Glomerular visceral epithelial cell (primary cell): ENCODE measurements around the gene SETD7.

Experiments used
- DNase-seq: peaks from one replicate; pipeline ENCODE4 v3.0.0-alpha.2; 2016; ENCODE audit errors: extremely low spot score

Gene SETD7

GRCh38 chr4:139550724-139551429 lies 5.1 kb downstream of the SETD7 start:
- peak; percentile 21 for DNase-seq

DNA sequence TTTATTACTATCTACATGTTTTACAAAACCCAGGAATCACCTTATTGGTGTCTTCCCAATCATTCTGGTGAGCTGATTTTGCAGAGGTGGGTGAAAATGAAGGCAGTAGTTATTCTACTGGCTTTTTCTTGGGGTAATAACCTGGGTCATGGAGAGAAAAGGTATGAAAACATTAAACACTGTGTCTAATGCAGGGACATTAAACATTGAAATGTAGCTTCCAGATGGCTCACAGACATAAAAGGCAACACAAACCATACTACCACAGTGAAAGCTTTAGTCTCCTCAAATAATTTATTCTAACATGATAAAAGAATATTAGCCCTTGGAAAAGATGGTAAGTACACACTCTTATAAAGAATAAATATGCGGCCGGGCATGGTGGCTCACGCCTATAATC lies 8.0 kb downstream of the SETD7 start:
- DNase-seq, result no peak

- no peak for DNase-seq
Measured at GRCh38 chr4:139540632-139541031, 15.4 kb downstream of the SETD7 start.

- no peak for DNase-seq
Measured at GRCh38 chr4:139540161-139540560, 15.9 kb downstream of the SETD7 start.

- DNase-seq, result no peak
Measured at GRCh38 chr4:139537292-139537691, 18.7 kb downstream of the SETD7 start.

DNA sequence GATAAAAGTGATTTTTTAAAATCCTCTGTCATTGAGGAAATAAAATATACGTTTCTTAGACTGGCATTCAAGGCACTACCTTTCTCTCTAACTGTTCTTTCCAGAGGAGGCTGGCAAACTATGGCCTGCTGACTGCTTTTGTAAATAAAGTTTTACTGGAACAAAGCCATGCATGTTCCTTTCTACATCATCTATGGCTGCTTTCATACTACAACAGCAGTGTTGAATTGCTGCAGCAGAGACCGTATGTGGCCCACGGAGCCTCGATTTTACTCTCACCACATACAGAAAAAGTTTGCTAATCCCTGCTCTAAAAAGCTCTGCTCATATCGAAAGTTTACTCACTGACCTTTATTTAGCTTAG lies 20.2 kb downstream of the SETD7 start:
- no peak for DNase-seq

DNA sequence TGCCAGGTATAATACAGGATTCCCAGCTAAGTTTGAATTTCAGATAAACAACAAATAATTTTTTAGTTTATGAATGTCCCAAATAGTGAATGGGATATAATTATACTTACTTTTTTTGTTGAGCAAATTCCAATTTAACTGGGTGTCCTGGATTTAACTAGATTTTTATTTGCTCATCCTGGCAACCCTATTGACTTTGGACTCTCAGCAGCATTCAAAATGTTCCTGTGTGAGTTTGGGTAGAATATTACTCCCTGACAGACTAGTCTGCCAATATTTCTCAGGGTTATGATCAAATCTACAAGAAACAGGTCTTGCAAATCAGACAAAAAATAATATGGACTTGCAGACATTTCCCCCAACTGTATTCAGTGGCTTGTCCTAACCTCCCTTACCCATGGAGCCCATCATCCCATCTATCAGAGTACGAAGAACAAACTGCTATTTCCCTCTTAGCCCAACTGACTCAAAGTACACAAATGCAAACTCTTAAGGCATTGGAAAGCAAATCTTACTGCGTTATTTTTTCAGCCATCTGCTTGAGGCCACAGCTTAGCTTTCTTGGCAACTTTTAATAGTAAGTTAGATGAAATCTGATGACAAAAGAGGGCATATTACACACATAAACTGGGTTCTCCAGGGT lies 20.7 kb downstream of the SETD7 start:
- DNase-seq, result no peak

DNA sequence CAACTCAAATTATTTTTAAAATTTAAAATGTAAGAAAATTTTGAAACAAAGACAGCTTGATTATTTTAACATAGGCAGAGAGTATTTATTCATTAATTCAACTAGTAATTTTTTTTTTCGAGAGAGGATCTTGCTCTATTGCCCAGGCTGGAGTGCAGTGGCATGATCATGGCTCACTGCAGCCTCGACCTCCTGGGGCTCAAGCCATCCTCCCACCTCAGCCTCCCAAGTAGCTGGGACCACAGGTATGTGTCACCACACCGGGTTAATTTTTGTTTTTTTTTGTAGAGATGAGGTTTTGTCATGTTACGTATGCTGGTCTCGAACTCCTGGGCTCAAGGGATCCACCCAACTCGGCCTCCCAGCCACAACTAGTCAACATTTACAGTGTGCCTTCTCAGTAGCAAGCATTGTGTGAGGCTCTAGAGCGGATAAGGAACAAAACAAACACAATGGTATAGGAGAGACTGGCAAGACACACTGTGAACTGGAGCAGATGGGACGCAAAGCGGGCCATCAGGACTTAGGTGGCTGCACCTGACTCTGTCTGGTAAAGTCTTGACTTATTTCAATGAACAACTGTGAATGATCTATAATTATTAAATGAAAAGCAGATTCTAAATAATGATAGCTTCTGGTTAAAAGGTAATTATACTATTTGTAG lies 21.6 kb downstream of the SETD7 start:
- no peak for DNase-seq

DNA sequence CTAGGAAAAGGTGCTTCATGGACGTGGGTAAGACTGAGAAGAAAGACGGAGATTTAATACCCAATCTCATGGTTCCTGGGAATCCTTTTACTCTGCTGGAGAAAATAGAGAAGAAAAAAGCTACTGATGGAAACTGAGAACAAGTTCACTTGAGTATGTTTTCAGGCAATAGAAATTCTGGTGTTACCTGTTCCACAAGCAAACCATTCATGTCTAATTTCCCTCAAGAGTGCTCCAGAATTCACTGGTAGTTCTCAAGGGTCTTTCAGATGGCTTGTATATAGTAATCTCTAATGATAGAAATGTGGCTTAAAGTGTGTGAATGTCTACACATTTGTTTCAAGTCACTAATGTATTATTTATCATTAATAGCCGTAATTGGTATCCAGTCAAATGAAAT lies 22.5 kb downstream of the SETD7 start:
- no peak for DNase-seq

- peak; percentile 49 for DNase-seq
Measured at GRCh38 chr4:139532947-139533346, 23.1 kb downstream of the SETD7 start.

DNA sequence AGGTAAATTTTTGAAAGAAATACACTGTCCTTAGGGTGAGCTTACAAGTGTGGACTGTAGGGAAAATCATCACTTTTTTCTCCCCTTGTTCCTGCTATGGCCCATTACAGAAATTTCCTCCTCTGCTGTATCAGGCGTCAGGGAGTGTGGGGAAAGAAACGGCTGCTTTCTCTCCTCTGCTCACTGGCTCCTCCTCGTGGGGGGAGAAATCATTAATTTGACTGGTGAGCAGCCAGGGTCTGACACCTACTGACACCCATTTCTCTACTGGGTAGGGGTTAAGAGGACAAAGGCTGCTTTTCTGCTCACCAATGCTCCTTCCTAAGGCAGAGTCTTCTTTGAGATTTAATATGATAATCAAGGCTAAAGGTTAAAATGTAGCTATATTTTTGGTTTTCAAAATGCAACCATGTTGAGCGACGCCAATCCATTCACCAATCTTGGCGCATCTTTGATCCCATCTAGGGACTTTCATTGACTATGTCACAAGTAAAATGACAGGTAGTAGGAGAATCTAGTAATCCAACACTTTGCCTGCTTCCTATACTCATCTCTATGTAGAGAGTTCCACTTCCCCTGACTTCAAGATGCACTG lies 25.1 kb downstream of the SETD7 start:
- DNase-seq, result peak; percentile 42

- DNase-seq, result peak; percentile 65
Measured at GRCh38 chr4:139528377-139529005, 27.5 kb downstream of the SETD7 start.

DNA sequence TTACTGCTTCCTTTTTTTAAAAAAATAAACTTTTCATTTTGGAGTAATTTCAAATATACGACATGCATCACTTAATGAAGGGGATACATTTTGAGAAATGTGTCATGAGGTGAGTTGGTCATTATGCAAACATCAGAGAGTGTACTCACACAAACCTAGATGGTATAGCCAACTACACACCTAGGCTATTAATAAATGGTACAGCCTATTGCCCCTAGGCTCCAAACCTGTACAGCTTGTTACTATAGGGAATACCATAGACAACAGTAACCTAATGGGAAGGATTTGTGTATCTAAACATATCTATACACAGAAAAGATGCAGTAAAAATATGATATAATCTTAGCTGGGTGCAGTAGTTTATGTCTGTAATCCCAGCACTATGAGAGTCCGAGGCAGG lies 29.1 kb downstream of the SETD7 start:
- DNase-seq, result no peak

DNA sequence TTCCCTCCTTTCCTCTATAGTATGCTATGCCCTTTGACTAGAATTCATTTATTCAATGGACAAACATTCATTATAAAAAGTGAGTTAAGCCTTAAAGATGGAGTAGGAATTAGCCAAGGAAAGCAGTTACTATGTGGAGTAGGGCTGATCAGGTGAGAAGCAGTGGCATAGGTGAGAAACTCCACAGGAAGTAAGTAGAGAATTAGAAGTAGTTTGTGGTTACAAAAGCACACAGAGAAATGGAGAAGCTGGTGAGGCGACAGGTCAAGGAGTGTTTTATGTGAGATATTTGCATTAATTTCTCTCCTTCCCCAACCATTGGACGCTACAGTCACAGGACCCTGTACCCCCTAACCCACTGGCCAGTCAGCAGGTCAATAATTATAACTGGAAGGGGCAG lies 30.6 kb downstream of the SETD7 start:
- DNase-seq, result no peak

GRCh38 chr4:139524062-139524631 lies 31.9 kb downstream of the SETD7 start:
- DNase-seq, result no peak

DNA sequence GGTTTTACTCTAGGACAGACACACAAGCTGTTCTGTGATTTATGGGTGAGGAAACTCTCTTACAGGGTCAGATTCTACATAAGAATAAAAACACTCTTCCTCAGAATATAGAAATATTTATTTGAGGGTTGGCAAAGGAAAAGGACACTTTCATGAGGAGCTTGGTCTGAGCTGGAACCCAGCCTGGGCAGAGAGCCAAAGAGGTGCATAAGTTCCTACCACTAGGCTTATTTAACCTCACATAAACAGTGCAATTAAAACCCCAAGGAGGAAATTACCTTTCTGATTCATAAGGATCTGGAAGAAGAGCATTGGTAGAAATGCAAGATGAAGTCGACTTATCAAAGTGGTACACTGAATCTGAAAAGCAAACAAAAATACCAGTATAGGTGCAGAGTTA lies 32.9 kb downstream of the SETD7 start:
- no peak for DNase-seq

DNA sequence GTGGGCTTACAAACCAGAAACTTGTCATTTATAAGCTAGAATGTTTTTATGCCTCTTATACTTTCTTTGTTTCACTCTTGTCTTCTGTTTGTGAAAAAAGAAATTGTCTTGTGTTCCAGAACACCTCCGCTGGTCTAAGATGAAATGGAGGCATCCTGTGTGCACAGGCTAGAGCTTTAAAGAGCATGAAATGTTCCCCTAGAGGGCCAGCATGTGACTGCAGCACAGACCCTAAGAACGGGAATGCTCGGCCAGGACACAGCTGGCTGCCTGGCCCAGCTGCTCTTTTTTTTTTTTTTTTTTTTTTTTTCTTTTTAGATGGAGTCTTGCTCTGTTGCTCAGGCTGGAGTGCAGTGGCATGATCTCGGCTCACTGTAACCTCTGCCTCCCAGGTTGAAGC lies 33.6 kb downstream of the SETD7 start:
- no peak for DNase-seq

DNA sequence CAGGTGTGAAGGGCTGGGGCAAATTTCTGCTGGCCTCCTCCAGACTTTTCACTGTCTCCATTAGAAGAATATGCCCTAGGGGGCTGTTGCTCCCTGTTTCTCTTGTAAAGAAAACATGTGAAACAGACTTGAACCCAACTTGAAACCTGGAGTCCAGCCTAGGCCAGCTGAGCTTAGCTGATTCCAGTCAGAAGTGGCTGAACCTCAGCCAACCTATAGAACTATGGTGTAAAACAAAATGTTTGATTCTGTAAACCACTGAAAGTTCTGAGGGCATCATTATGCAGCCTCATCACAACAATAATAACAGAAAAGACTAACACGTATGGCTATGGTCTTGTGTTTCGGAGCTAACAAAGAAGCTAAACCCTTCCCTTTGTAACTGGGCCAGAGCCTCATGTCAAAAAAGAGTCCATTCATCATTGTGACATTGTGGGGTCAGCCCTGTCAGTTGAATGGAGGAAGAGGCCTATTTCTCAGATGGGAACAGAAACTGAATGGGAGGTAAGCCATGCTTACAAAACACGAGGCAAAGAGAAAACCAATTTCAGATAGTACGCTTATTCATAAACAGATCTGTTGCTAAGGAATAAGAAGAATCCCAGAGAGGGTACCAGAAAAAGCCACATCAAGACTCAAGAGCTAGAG lies 34.1 kb downstream of the SETD7 start:
- no peak for DNase-seq

DNA sequence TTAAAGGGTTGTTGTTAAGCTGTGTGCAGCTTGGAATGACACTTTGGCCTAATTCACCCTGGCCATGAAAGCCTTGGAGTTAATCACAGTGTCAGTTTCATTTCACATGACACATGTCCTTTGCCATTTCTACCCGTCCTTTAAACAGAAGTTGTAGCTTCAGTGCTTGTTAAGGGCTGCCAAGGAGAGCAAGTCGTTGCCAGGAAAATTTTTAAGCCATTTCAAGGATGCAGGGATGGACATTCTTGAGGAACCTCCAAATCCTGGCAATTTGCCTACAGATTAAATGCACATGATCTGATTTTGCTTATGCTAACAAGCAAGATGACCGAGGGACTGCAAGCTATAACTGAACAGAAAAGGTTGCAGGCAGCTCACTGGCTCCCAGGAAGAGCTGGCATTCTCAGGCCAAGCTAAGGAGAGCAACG lies 40.5 kb downstream of the SETD7 start:
- no peak for DNase-seq

DNA sequence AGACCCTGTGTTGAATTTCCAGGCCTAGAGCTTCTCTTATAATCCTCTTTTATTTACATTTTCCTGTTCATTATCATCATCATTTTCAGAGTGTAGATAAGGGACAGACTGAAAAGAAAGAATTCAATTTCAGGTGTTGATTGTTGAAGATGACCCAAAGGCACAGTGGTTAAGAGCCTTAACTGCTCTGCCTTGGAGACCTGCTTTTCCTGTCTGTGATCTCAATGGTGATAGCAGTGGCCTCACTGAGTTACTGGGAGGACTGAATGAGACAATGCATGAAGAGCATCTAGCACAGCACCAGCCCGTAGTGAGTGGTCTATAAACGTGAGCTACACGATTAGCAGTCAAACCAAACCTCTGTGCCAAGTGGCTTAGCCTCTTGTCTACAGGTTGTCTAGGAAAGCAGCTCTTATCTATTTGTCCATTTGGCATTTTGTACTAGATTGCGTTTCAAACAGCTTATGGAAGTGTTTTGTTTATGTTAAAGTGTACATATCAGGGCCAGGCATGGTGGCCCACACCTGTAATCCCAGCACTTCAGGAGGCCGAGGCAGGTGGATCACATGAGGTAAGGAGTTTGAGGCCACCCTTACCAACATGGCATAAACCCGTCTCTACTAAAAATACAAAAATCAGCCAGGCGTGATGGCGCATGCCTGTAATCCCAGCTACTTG lies 41.5 kb downstream of the SETD7 start:
- no peak for DNase-seq

- DNase-seq, result no peak
Measured at GRCh38 chr4:139511320-139511719, 44.7 kb downstream of the SETD7 start.
